PC-3 (cell line): ENCODE results near the gene ANKRD35. TPM values are rescaled to one million over a fixed set of nuclear protein-coding genes. Genes with fewer than 3 reads are reported as not detected.
"Not testable (repeated sequence)": the region's sequence is repeated elsewhere in the genome, so short reads cannot be mapped to it uniquely, and the experiment has no call there.

ENCODE experiments used
- ATAC-seq: fragments of 200-7000 bp; cut with Tn5 transposase; 2 replicates; pipeline ENCODE4 v1.9.1; 2020; ENCODE audit warnings: mild to moderate bottlenecking, moderate library complexity
- BruUV-seq: library from RNA; stranded (reverse); fragments of 400-500 nt; replicated peaks from 2 replicates; lab custom pipeline; 2021; lab: Mats Ljungman, UMichigan
- CTCF ChIA-PET: fragments of 300-600 bp; sonication (Branson Sonifier 250); formaldehyde crosslinking; loops from one replicate; lab custom pipeline; 2022; ENCODE audit warnings: antibody characterized with exemption; lab: Charles Lee
- POLR2A ChIA-PET: fragments of 300-600 bp; sonication (Branson Sonifier 250); formaldehyde crosslinking; loops from one replicate; lab custom pipeline; 2022; ENCODE audit warnings: antibody characterized with exemption; ENCODE audit not compliant: unreplicated experiment; lab: Charles Lee
- DNase-seq: peaks from one replicate; pipeline ENCODE4 v3.0.0-alpha.2; 2015
- H2AFZ ChIP-seq: fragments of 300-600 bp; sonication (generic); 2 replicates; pipeline ENCODE4 v1.6.0; 2016; ENCODE audit warnings: antibody characterized with exemption, low read length
- H3F3A ChIP-seq: fragments of 300-600 bp; sonication (generic); one replicate; pipeline ENCODE4 v1.6.0; 2017; ENCODE audit warnings: antibody characterized with exemption, low read length, control low read depth, mild to moderate bottlenecking; ENCODE audit not compliant: unreplicated experiment
- H3K27ac ChIP-seq: fragments of 300-600 bp; sonication (generic); 2 replicates; pipeline ENCODE4 v1.5.1; 2016; ENCODE audit warnings: mild to moderate bottlenecking, low read length
- H3K27me3 ChIP-seq: fragments of 300-600 bp; sonication (generic); 2 replicates; pipeline ENCODE4 v1.6.1; 2016; ENCODE audit warnings: low read length, mixed read lengths
- H3K36me3 ChIP-seq: fragments of 300-600 bp; sonication (generic); 2 replicates; pipeline ENCODE4 v1.6.1; 2016; ENCODE audit warnings: low read depth, mixed run types, low read length, mixed read lengths
- H3K4me1 ChIP-seq: fragments of 300-600 bp; sonication (generic); 2 replicates; pipeline ENCODE4 v1.5.1; 2016; ENCODE audit warnings: low read length; ENCODE audit not compliant: insufficient read depth
- H3K4me2 ChIP-seq: fragments of 300-600 bp; sonication (generic); 2 replicates; pipeline ENCODE4 v1.6.0; 2016; ENCODE audit warnings: low read length
- H3K4me3 ChIP-seq: fragments of 300-600 bp; sonication (generic); 2 replicates; pipeline ENCODE4 v1.5.1; 2016; ENCODE audit warnings: mild to moderate bottlenecking, low read length, mixed read lengths
- H3K79me2 ChIP-seq: fragments of 300-600 bp; sonication (generic); 2 replicates; pipeline ENCODE4 v1.6.1; 2017; ENCODE audit warnings: low read length, mixed read lengths
- H3K9ac ChIP-seq: fragments of 300-600 bp; sonication (generic); 2 replicates; pipeline ENCODE4 v1.6.0; 2016; ENCODE audit warnings: mild to moderate bottlenecking, low read length
- H3K9me2 ChIP-seq: fragments of 300-600 bp; sonication (generic); replicated peaks from 2 replicates; pipeline ENCODE4 v1.6.1; 2016; ENCODE audit warnings: mixed run types, low read length, mixed read lengths
- H3K9me3 ChIP-seq: fragments of 300-600 bp; sonication (generic); 2 replicates; pipeline ENCODE4 v1.6.1; 2016; ENCODE audit warnings: low read length, mixed read lengths
- H4K20me1 ChIP-seq: fragments of 300-600 bp; sonication (generic); 2 replicates; pipeline ENCODE4 v1.6.1; 2016; ENCODE audit warnings: low read length, mixed read lengths
- CTCF ChIP-seq: fragments of 300-600 bp; sonication (generic); conservative IDR thresholded peaks from 2 replicates; pipeline ENCODE4 v1.5.1; 2017; ENCODE audit warnings: antibody characterized with exemption, low read depth, mild to moderate bottlenecking, low read length
- EZH2 ChIP-seq: fragments of 300-600 bp; sonication (generic); IDR thresholded peaks from one replicate; pipeline ENCODE4 v1.6.1; 2017; ENCODE audit warnings: antibody characterized with exemption, mild to moderate bottlenecking, low read length; ENCODE audit not compliant: unreplicated experiment
- EZH2phosphoT487 ChIP-seq: fragments of 300-600 bp; sonication (generic); IDR thresholded peaks from 2 replicates; pipeline ENCODE4 v1.6.1; 2018; ENCODE audit warnings: mild to moderate bottlenecking, antibody characterized with exemption, low read length, borderline replicate concordance
- intact Hi-C: fragments of 100-400 bp; cut with micrococcal nuclease; formaldehyde crosslinking; loops from 2 replicates; pipeline ENCODE4 v1.9.0; 2023
- total RNA-seq: library from RNA; depleted of rRNA; stranded (reverse); fragments of >200 nt; gene quantifications from 2 replicates; pipeline ENCODE4 v1.2.3, GENCODE V29; 2014

Gene ANKRD35
- total RNA-seq, 1 experiment from 2014 or later = 0.07 TPM

- Histone ChIP-seq H3F3A (no peaks in the 10 kb centered on the region), H3K9me2 (no peaks in the 10 kb centered on the region), H3K4me2 (peak overlapping the region; percentile 93), H3K27me3 (no peaks in the 10 kb centered on the region), H3K36me3 (peaks cover 29% of the 10 kb centered on the region), H2AFZ (peak overlapping the region; percentile 89), H3K4me1 (peaks cover 15% of the 10 kb centered on the region), H4K20me1 (no peaks in the 10 kb centered on the region), H3K4me3 (peak overlapping the region; percentile 82), H3K79me2 (peaks cover 50% of the 10 kb centered on the region), H3K27ac (peak overlapping the region; percentile 68), H3K9me3 (no peaks in the 10 kb centered on the region), H3K9ac (peak overlapping the region; percentile 90)
- no peak for TF ChIP-seq EZH2
- no peak for TF ChIP-seq EZH2phosphoT487
- TF ChIP-seq CTCF = no peak
- intact Hi-C loops = loop anchor here (1.0 to 5.0 kb wide), 2 partner anchors 42 to 82 kb away; no protein-coding TSS in a partner anchor
- DNase-seq (no peak), ATAC-seq (peak; percentile 8)
- CTCF ChIA-PET = interaction anchor here (1.0 kb wide), 1 partner anchor 42 kb away, joined by 3 read pairs; no protein-coding TSS in a partner anchor
- POLR2A ChIA-PET = interaction anchor here (0.6 to 1.0 kb wide), 2 partner anchors 9 to 21 kb away, joined by 3 read pairs; partner anchors contain the start of gene NUDT17
- BruUV-seq = TSS peak; percentile 58
Observed at GRCh38 chr1:145824499-145824842, 61.2 kb downstream of the ANKRD35 start.

- CTCF ChIA-PET = interaction anchor here (1.0 kb wide), 1 partner anchor 42 kb away, joined by 3 read pairs; no protein-coding TSS in a partner anchor
Observed at GRCh38 chr1:145823565-145824498, 61.8 kb downstream of the ANKRD35 start, which contains the start of the genes POLR3C and RNF115. Gene POLR3C (plus strand): TSS chr1:145824200. CDS start chr1:145825777, 1,577 bp downstream. Gene RNF115 (minus strand): TSS chr1:145824095. CDS start chr1:145823873, 222 bp downstream.

GRCh38 chr1:145822779-145823331 is 62.8 kb downstream of the ANKRD35 start:
- H3K27me3 ChIP-seq, POLR2A ChIA-PET, H3K9me2 ChIP-seq, H3K9ac ChIP-seq, H3K9me3 ChIP-seq, H2AFZ ChIP-seq, H3F3A ChIP-seq, BruUV-seq, H4K20me1 ChIP-seq, H3K27ac ChIP-seq, DNase-seq, CTCF ChIA-PET: not testable (repeated sequence)
- Histone ChIP-seq H3K79me2 (peaks cover 57% of the 10 kb centered on the region), H3K4me3 (peak overlapping the region; percentile 60), H3K4me1 (peaks cover 20% of the 10 kb centered on the region), H3K4me2 (peak overlapping the region; percentile 67), H3K36me3 (peaks cover 13% of the 10 kb centered on the region)
- intact Hi-C loops = loop anchor here (5.0 kb wide), 1 partner anchor 81 kb away; no protein-coding TSS in a partner anchor
- peak; percentile 8; the same call in 1 of the 2 replicates for ATAC-seq

More at GRCh38 chr1:145823565-145824498, 61.8 kb downstream of the ANKRD35 start, which contains the start of the genes POLR3C and RNF115:
- peak within 1 kb of the TSS; percentile 68 for H3K27ac ChIP-seq
- POLR2A ChIA-PET = interaction anchor here (0.6 to 1.0 kb wide), 6 partner anchors 9 to 103 kb away, joined by 3 to 11 read pairs (median 4); partner anchors contain the start of gene NUDT17
- H3K36me3 ChIP-seq = peaks cover 23% of the 10 kb centered on the region
- BruUV-seq = TSS peak; percentile 66
- H3F3A ChIP-seq = no peaks in the 10 kb centered on the region
- no peaks in the 10 kb centered on the region for H4K20me1 ChIP-seq
- peak within 1 kb of the TSS; percentile 90 for H3K9ac ChIP-seq
- H3K9me2 ChIP-seq = no peaks in the 10 kb centered on the region
- intact Hi-C loops = loop anchor here (1.0 to 5.0 kb wide), 2 partner anchors 42 to 82 kb away; no protein-coding TSS in a partner anchor
- peak within 1 kb of the TSS; percentile 93 for H3K4me2 ChIP-seq
- ATAC-seq (peak; percentile 85), DNase-seq (peak; percentile 88)
- H3K4me1 ChIP-seq = peaks cover 18% of the 10 kb centered on the region
- H3K79me2 ChIP-seq = peaks cover 55% of the 10 kb centered on the region
- peak within 1 kb of the TSS; percentile 82 for H3K4me3 ChIP-seq
- H3K9me3 ChIP-seq = no peaks in the 10 kb centered on the region
- H2AFZ ChIP-seq = peak within 1 kb of the TSS; percentile 89
- no peak for TF ChIP-seq EZH2
- no peak for TF ChIP-seq EZH2phosphoT487
- no peak for TF ChIP-seq CTCF
- H3K27me3 ChIP-seq = no peaks in the 10 kb centered on the region

GRCh38 chr1:145818095-145818494 is 67.6 kb downstream of the ANKRD35 start:
- CTCF ChIA-PET, BruUV-seq: not testable (repeated sequence)
- DNase-seq = peak; percentile 72

More at GRCh38 chr1:145818095-145818494, 67.6 kb downstream of the ANKRD35 start:
- H3K9me3 ChIP-seq, H3K27me3 ChIP-seq, H3F3A ChIP-seq, H2AFZ ChIP-seq, H3K4me1 ChIP-seq, H3K36me3 ChIP-seq, POLR2A ChIA-PET, intact Hi-C loops, H3K9me2 ChIP-seq, H4K20me1 ChIP-seq: not testable (repeated sequence)
- H3K27ac ChIP-seq = peak overlapping the region; percentile 69
- peak; percentile 60 for ATAC-seq
- peaks cover 40% of the 10 kb centered on the region for H3K79me2 ChIP-seq
- H3K9ac ChIP-seq = peak overlapping the region; percentile 35; the same call in 1 of the 2 replicates
- H3K4me2 ChIP-seq = peak overlapping the region; percentile 73
- H3K4me3 ChIP-seq = peak overlapping the region; percentile 50
